IPS DF 4.7 (cell line): ENCODE results near the gene SLC29A1.

Experiments used
- DNase-seq: peaks from one replicate; pipeline ENCODE4 v3.0.0-alpha.2; 2013; ENCODE audit warnings: low spot score; ENCODE audit errors: extremely low read depth

Gene SLC29A1

DNA sequence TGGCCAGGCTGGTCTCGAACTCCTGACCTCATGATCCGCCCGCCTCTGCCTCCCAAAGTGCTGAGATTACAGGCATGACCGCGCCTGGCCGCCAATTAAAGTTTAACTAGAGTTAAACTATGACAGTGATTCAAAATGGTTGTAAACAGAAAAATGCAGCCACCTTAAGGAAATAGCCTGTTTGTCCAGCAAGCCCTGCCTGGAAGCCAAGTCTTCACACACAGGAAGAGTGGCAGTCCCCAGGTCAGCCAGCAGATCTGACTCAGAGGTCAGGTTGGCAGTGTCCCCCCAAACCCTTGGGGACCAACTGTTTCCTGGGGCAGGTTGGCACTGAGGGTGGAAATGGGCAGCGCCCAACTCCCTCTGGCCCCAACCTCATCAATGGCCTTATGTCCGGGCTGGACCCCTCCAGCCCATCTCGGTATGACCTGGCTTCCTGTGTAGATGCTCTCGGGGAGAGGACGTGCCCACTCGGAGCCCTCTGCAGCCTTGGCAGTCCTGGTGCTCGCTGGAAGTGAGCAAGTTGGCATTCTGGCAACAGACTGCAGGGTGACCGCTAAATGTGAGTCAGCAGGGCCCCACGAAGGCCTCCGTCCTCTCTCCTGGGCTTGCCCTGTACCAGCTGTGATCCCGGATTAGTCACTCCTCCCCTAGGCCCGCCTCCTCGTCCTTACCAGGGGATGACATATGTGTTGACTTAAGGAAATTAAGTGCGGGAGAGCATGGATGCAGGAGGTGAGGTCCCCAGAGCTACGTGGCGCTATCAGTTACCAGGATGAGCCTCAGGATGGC is 13.8 kb downstream of the SLC29A1 start:
- no peak for DNase-seq

DNA sequence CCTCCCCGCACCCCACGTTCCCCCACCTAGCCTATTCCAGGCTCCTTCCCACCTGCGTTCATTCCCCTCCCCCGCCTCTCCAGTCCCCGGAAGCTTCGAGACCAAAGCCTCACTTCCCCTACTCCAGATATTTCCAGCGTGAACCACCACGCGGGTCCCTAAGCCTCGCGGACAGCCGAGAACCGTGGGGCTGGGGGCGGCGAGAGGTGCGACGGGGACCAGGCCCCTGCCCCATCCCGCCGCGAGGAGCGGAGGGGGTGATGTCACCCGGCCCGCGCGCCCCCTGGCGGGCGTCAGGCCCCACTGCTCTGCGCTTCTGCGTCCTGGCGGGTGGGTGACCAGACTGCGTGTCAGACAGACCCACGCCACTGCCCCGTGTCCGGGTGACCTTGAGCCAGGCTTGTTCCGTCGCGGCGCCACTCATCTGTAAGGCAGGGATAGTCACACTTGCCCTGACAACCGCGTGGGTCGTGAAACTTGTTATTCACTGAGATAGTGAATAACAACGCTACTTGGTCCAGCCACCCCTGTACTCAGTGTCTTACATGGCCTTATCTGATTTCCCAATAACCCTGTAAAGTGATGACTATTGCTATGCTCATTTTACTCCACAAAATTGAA is 14.5 kb downstream of the SLC29A1 start:
- DNase-seq = no peak

GRCh38 chr6:44238687-44239350 is 15.4 kb downstream of the SLC29A1 start:
- no peak for DNase-seq

GRCh38 chr6:44243345-44243744 is 19.9 kb downstream of the SLC29A1 start:
- DNase-seq = no peak

- DNase-seq = no peak
These were observed 22.1 kb downstream of the SLC29A1 start for GRCh38 chr6:44245391-44245911.

GRCh38 chr6:44245912-44246662 is 22.7 kb downstream of the SLC29A1 start:
- DNase-seq = no peak

DNA sequence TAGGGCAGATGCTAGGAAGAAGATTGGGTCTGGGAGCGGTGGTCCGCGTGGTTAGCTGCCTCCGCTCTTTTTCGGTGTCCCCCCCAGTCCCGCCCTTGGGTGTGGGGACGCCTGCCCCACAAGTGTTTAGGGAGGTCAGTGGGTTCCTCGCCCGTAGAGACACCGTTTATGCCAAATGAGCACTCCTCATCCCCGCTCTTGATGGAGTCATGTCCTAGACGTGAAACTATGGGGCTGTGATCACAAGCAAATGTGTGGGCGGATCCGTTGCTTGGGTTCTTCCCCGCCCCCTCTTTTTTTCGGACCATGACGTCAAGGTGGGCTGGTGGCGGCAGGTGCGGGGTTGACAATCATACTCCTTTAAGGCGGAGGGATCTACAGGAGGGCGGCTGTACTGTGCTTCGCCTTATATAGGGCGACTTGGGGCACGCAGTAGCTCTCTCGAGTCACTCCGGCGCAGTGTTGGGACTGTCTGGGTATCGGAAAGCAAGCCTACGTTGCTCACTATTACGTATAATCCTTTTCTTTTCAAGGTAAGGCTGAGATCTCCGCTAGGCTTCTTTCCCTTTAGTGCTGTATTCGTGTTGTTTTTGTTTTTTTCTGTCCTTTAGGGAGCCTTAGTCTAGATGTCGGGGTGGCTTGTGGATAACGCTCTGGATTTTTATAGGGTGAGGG is 23.4 kb downstream of the SLC29A1 start, which contains the start of gene HSP90AB1:
Gene HSP90AB1 (plus strand): TSS at position 439 of the 675 bp plus-strand sequence. CDS start 1,529 bp downstream, outside the sequence.
- DNase-seq = no peak

- no peak for DNase-seq
These were observed 24.2 kb downstream of the SLC29A1 start for GRCh38 chr6:44247338-44248302.

DNA sequence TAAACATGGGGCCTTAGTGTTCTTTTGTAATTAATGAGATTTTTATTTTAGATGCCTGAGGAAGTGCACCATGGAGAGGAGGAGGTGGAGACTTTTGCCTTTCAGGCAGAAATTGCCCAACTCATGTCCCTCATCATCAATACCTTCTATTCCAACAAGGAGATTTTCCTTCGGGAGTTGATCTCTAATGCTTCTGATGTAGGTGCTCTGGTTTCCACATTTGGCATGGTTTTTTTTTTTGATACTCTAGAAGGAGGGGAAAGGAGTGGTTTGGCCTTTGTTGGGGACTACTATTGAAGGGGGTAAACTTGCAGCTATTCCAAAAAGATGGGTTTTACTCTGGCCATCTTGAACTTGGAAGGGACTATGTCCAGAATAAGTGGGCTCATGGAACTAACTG is 25.2 kb downstream of the SLC29A1 start:
- no peak for DNase-seq

- DNase-seq = no peak
These were observed 25.8 kb downstream of the SLC29A1 start for GRCh38 chr6:44249082-44249748.

GRCh38 chr6:44250067-44250717 is 26.8 kb downstream of the SLC29A1 start:
- no peak for DNase-seq

DNA sequence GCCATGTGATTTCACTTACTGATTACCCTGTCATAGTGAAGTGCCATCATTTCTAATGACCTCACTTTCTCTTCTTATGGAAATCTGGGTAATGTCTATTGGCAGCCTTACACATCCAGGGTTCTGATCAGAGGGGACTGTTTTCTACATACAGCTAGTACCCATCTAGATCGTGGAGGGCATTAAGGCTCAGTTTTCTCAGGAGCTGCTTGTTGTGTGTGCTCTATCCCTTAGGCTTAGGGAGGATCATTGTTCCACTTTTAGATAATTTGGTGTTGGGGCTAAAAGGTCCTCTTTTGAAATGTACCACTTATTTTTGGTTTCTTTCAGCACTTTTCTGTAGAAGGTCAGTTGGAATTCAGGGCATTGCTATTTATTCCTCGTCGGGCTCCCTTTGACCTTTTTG is 27.3 kb downstream of the SLC29A1 start:
- DNase-seq = no peak

DNA sequence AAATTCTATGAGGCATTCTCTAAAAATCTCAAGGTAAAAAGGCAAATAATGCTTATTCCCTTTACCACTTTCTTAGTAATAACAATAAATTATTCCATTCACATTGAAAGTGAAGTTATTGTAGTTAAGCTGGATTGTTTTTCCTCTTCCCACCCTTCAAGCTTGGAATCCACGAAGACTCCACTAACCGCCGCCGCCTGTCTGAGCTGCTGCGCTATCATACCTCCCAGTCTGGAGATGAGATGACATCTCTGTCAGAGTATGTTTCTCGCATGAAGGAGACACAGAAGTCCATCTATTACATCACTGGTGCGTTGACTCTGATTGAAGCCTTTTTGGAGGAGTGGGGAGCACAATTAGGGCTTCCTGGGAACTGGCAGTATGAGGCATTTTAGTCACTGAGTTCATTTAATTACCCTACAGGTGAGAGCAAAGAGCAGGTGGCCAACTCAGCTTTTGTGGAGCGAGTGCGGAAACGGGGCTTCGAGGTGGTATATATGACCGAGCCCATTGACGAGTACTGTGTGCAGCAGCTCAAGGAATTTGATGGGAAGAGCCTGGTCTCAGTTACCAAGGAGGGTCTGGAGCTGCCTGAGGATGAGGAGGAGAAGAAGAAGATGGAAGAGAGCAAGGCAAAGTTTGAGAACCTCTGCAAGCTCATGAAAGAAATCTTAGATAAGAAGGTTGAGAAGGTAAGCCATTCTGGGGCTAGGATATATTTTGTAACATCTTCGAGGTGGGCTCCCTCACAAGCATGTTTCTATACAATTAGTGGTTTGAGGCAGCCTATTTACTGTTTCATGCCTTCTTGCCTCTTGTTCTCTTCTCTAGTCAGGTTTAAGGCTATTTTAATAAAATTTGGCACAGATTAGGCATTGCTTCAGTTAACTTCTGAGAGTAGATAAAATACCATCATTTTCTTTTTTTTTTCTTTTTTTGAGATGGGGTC is 28.5 kb downstream of the SLC29A1 start:
- no peak for DNase-seq

DNA sequence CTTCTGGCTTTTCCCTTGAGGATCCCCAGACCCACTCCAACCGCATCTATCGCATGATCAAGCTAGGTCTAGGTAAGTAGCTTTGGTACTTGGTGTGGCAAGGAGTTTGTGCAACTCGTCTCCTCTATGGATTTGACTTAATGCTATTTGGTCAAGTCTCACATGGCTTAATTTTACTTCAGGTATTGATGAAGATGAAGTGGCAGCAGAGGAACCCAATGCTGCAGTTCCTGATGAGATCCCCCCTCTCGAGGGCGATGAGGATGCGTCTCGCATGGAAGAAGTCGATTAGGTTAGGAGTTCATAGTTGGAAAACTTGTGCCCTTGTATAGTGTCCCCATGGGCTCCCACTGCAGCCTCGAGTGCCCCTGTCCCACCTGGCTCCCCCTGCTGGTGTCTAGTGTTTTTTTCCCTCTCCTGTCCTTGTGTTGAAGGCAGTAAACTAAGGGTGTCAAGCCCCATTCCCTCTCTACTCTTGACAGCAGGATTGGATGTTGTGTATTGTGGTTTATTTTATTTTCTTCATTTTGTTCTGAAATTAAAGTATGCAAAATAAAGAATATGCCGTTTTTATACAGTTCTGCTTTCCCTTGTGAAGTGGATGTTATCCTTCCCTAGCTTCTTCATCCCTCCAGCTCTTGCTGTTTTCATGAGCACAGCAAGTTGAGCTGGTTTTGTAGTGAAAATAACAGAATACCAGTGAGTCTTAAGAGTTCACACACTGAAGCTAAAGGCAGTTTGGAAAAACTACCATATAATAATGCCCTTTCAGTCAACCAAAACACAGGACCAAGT is 30.1 kb downstream of the SLC29A1 start:
- no peak for DNase-seq

- DNase-seq = no peak
These were observed 31.1 kb downstream of the SLC29A1 start for GRCh38 chr6:44254191-44255104.
